ENCODE measurements around the gene KLF2. TPM values are rescaled to one million over a fixed set of nuclear protein-coding genes. Genes with fewer than 3 reads are reported as not detected.

Gene KLF2
- total and polyA plus RNA-seq, 2 of the 13 experiments (the other 11 are each of a cell fraction or from before 2014, with no cell fraction given): not detected

- H3K36me3 ChIP-seq (replicated peaks in 1 of 2; ENCODE audit: control insufficient read depth in 1 of 2, insufficient read depth in 2 of 2, low read length in 2 of 2): no peaks in the 10 kb centered on the region
- H3K27me3 ChIP-seq (ENCODE audit: control insufficient read depth in 1 of 2, insufficient read depth in 2 of 2, low read length in 2 of 2): peaks cover 2 to 15% of the 10 kb centered on the region in 2 experiments; a peak in 3 of 5 replicates
- intact Hi-C loops (cut with micrococcal nuclease; ENCODE audit: unreplicated experiment): loop anchor here (10.0 kb wide), 1 partner anchor 82 kb away; no protein-coding TSS in a partner anchor
- ATAC-seq (no peak), DNase-seq (ENCODE audit: low spot score) (no peak), FAIRE-seq (no peak)
- no peak overlapping the region for H3K4me2 ChIP-seq (ENCODE audit: low read depth, low read length)
- POLR2A ChIA-PET: no interaction called here
- no peak overlapping the region for H3K27ac ChIP-seq (ENCODE audit: extremely low read length, insufficient read depth, low read length)
- H3K9ac ChIP-seq (ENCODE audit: insufficient read depth, low read depth, low read length): no peak overlapping the region
- in situ Hi-C loops (cut with HindIII; ENCODE audit: extremely low pct_ligation_motif_present, low pct_unique_long_range_greater_than_20kb): no loop called here
- CTCF ChIA-PET (ENCODE audit: low intra/inter-chr PET ratio, low total read pairs): no interaction called here
- TF ChIP-seq ZNF574 (CRISPR knock-in tag; IDR thresholded peaks at IDR 0.05) (no peak), AKAP8 (CRISPR knock-in tag; IDR thresholded peaks at IDR 0.05) (no peak), AGO1 (IDR thresholded peaks at IDR 0.05; ENCODE audit: low read depth, low read length, poor library complexity, severe bottlenecking) (no peak), TBX2 (CRISPR knock-in tag; IDR thresholded peaks at IDR 0.05; ENCODE audit: borderline replicate concordance) (no peak), ZSCAN12 (CRISPR knock-in tag; IDR thresholded peaks at IDR 0.05) (no peak), ZNF431 (CRISPR knock-in tag; IDR thresholded peaks at IDR 0.05; ENCODE audit: borderline replicate concordance, low read depth) (no peak), NR2F6 (IDR thresholded peaks at IDR 0.05) (no peak), NR2F6 (CRISPR knock-in tag; IDR thresholded peaks at IDR 0.05) (no peak), ADNP (CRISPR knock-in tag; IDR thresholded peaks at IDR 0.05) (no peak), NFE2L2 (IDR thresholded peaks at IDR 0.05; ENCODE audit: low read length) (no peak), ZNF451 (CRISPR knock-in tag; IDR thresholded peaks at IDR 0.05) (no peak), TAF1 (CRISPR knock-in tag; IDR thresholded peaks at IDR 0.05) (no peak), FOXJ3 (CRISPR knock-in tag; IDR thresholded peaks at IDR 0.05; ENCODE audit: borderline replicate concordance) (no peak)
- no peak overlapping the region for H2AFZ ChIP-seq (ENCODE audit: low read length)
- no peaks in the 10 kb centered on the region for H3K9me3 ChIP-seq (ENCODE audit: low read length)
- 92% methylated on average over 49 of the region's 58 CpGs for WGBS (ENCODE audit: low lambda C conversion rate)
- no TSS peak for BruUV-seq (replicated peaks)
- H3K79me2 ChIP-seq (ENCODE audit: insufficient read depth, low read length): no peaks in the 10 kb centered on the region
- H3K4me3 ChIP-seq (replicated peaks in 1 of 3; ENCODE audit: insufficient read depth in 1 of 3, low read depth in 2 of 3, low read length in 3 of 3): no peak overlapping the region
- no peaks in the 10 kb centered on the region for H4K20me1 ChIP-seq (ENCODE audit: insufficient read depth, low read length)
- peaks cover 22% of the 10 kb centered on the region for H3K4me1 ChIP-seq (ENCODE audit: insufficient read depth, low read length)
These were observed 2.0 kb downstream of the KLF2 start for GRCh38 chr19:16326401-16327168.

Measured in HepG2 (cell line).